GM23338 (cell line): ENCODE measurements around the gene HOXB3.

Source experiments
- CREB1 ChIP-seq: fragments of 250-450 bp; sonication (Bioruptor Pico); IDR thresholded peaks from 2 replicates; pipeline ENCODE4 v1.5.0; 2020; ENCODE audit warnings: low read depth, mild to moderate bottlenecking, moderate library complexity
- EZH2 ChIP-seq: fragments of 200-600 bp; sonication (generic); IDR thresholded peaks from one replicate; pipeline ENCODE4 v1.8.0; 2017; ENCODE audit warnings: antibody characterized with exemption, mild to moderate bottlenecking, low read depth; ENCODE audit not compliant: unreplicated experiment
- EZH2phosphoT487 ChIP-seq: fragments of 200-600 bp; sonication (generic); IDR thresholded peaks from one replicate; pipeline ENCODE4 v1.8.1; 2018; ENCODE audit warnings: antibody characterized with exemption; ENCODE audit not compliant: unreplicated experiment
- JUNB ChIP-seq: IDR thresholded peaks from one replicate; pipeline ENCODE4 v1.6.1; 2016; ENCODE audit warnings: antibody characterized with exemption; ENCODE audit not compliant: unreplicated experiment
- NANOG ChIP-seq: IDR thresholded peaks from 2 replicates; pipeline ENCODE4 v1.6.1; 2016; ENCODE audit warnings: antibody characterized with exemption, borderline replicate concordance
- POLR2AphosphoS5 ChIP-seq: IDR thresholded peaks from 2 replicates; pipeline ENCODE4 v1.6.1; 2016; ENCODE audit warnings: antibody characterized with exemption, low read depth
- STAT1 ChIP-seq: IDR thresholded peaks from one replicate; pipeline ENCODE4 v1.6.1; 2016; ENCODE audit warnings: antibody characterized with exemption; ENCODE audit not compliant: unreplicated experiment
- ZNF114 ChIP-seq: fragments of 250-450 bp; sonication (Bioruptor Pico); IDR thresholded peaks from 2 replicates; pipeline ENCODE4 v1.5.0; 2020; ENCODE audit warnings: mild to moderate bottlenecking, moderate library complexity
- TF ChIP-seq, protein P1 (sequence below): IDR thresholded peaks from one replicate; pipeline ENCODE4 v1.6.1; 2018; ENCODE audit warnings: antibody characterized with exemption; ENCODE audit not compliant: unreplicated experiment
- TF ChIP-seq, protein P2 (sequence below), 2 experiments: fragments of 200-600 bp in 1 of 2; sonication (generic) in 1 of 2; conservative IDR thresholded peaks; 2 replicates each; pipeline versions ENCODE4 v1.5.1 to v1.6.1; 2016 to 2017; ENCODE audit warnings: antibody characterized with exemption in 2 of 2, low read depth in 2 of 2, mild to moderate bottlenecking in 2 of 2, moderate library complexity in 1 of 2
- TF ChIP-seq, protein P3 (sequence below): IDR thresholded peaks from 2 replicates; pipeline ENCODE4 v1.6.1; 2016; ENCODE audit warnings: antibody characterized with exemption
- TF ChIP-seq, protein P4 (sequence below): fragments of 250-450 bp; sonication (Bioruptor Pico); IDR thresholded peaks from 2 replicates; pipeline ENCODE4 v1.5.0; 2020; ENCODE audit warnings: mild to moderate bottlenecking, moderate library complexity

DNA sequence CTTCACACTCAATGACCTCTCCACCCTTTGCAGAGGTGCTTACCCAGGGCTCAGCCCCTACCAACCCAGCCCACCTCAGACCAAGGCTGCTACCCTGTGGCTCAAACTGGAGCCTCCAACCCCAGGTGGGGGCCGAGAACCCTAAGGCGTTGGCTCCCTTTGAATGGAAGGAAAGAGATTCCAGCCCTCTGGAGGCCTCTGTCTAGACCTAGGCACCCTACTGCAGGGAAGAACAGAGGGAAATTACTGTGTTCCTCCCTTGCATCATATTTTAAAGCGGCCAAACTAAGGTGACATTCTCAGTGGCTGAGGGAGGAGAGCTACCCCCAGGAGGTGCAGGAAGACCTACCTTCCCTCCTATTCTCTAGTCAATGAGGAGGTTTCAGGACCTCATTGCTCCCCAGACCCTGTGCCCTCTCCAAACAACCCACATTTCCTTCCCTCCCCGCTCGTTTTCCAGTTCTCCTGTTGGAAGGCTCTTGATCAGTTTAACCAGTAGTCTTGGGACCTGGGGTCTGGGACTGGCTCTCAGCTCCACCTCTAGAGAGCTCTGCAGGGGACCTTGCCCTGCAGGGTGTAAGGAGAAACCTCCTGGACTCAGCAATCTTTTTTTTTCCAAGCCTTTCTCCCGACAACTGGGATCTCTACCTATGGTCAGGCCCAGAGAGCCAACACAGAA lies 30.6 kb upstream of the HOXB3 start:
- TF ChIP-seq, protein P1, sequence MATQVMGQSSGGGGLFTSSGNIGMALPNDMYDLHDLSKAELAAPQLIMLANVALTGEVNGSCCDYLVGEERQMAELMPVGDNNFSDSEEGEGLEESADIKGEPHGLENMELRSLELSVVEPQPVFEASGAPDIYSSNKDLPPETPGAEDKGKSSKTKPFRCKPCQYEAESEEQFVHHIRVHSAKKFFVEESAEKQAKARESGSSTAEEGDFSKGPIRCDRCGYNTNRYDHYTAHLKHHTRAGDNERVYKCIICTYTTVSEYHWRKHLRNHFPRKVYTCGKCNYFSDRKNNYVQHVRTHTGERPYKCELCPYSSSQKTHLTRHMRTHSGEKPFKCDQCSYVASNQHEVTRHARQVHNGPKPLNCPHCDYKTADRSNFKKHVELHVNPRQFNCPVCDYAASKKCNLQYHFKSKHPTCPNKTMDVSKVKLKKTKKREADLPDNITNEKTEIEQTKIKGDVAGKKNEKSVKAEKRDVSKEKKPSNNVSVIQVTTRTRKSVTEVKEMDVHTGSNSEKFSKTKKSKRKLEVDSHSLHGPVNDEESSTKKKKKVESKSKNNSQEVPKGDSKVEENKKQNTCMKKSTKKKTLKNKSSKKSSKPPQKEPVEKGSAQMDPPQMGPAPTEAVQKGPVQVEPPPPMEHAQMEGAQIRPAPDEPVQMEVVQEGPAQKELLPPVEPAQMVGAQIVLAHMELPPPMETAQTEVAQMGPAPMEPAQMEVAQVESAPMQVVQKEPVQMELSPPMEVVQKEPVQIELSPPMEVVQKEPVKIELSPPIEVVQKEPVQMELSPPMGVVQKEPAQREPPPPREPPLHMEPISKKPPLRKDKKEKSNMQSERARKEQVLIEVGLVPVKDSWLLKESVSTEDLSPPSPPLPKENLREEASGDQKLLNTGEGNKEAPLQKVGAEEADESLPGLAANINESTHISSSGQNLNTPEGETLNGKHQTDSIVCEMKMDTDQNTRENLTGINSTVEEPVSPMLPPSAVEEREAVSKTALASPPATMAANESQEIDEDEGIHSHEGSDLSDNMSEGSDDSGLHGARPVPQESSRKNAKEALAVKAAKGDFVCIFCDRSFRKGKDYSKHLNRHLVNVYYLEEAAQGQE = no peak
- TF ChIP-seq, protein P2, sequence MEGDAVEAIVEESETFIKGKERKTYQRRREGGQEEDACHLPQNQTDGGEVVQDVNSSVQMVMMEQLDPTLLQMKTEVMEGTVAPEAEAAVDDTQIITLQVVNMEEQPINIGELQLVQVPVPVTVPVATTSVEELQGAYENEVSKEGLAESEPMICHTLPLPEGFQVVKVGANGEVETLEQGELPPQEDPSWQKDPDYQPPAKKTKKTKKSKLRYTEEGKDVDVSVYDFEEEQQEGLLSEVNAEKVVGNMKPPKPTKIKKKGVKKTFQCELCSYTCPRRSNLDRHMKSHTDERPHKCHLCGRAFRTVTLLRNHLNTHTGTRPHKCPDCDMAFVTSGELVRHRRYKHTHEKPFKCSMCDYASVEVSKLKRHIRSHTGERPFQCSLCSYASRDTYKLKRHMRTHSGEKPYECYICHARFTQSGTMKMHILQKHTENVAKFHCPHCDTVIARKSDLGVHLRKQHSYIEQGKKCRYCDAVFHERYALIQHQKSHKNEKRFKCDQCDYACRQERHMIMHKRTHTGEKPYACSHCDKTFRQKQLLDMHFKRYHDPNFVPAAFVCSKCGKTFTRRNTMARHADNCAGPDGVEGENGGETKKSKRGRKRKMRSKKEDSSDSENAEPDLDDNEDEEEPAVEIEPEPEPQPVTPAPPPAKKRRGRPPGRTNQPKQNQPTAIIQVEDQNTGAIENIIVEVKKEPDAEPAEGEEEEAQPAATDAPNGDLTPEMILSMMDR (conservative IDR thresholded peaks at IDR 0.05; ENCODE audit: low read depth in 2 of 2) = no peak
- no peak for TF ChIP-seq POLR2AphosphoS5
- no peak for TF ChIP-seq EZH2phosphoT487
- TF ChIP-seq CREB1 (CRISPR knock-in tag) = no peak
- TF ChIP-seq EZH2 = no peak
- no peak for TF ChIP-seq STAT1
- TF ChIP-seq JUNB = no peak
- TF ChIP-seq NANOG = no peak
- TF ChIP-seq, protein P3, sequence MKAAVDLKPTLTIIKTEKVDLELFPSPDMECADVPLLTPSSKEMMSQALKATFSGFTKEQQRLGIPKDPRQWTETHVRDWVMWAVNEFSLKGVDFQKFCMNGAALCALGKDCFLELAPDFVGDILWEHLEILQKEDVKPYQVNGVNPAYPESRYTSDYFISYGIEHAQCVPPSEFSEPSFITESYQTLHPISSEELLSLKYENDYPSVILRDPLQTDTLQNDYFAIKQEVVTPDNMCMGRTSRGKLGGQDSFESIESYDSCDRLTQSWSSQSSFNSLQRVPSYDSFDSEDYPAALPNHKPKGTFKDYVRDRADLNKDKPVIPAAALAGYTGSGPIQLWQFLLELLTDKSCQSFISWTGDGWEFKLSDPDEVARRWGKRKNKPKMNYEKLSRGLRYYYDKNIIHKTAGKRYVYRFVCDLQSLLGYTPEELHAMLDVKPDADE = no peak
- no peak for TF ChIP-seq ZNF114 (CRISPR knock-in tag)
- TF ChIP-seq, protein P4, sequence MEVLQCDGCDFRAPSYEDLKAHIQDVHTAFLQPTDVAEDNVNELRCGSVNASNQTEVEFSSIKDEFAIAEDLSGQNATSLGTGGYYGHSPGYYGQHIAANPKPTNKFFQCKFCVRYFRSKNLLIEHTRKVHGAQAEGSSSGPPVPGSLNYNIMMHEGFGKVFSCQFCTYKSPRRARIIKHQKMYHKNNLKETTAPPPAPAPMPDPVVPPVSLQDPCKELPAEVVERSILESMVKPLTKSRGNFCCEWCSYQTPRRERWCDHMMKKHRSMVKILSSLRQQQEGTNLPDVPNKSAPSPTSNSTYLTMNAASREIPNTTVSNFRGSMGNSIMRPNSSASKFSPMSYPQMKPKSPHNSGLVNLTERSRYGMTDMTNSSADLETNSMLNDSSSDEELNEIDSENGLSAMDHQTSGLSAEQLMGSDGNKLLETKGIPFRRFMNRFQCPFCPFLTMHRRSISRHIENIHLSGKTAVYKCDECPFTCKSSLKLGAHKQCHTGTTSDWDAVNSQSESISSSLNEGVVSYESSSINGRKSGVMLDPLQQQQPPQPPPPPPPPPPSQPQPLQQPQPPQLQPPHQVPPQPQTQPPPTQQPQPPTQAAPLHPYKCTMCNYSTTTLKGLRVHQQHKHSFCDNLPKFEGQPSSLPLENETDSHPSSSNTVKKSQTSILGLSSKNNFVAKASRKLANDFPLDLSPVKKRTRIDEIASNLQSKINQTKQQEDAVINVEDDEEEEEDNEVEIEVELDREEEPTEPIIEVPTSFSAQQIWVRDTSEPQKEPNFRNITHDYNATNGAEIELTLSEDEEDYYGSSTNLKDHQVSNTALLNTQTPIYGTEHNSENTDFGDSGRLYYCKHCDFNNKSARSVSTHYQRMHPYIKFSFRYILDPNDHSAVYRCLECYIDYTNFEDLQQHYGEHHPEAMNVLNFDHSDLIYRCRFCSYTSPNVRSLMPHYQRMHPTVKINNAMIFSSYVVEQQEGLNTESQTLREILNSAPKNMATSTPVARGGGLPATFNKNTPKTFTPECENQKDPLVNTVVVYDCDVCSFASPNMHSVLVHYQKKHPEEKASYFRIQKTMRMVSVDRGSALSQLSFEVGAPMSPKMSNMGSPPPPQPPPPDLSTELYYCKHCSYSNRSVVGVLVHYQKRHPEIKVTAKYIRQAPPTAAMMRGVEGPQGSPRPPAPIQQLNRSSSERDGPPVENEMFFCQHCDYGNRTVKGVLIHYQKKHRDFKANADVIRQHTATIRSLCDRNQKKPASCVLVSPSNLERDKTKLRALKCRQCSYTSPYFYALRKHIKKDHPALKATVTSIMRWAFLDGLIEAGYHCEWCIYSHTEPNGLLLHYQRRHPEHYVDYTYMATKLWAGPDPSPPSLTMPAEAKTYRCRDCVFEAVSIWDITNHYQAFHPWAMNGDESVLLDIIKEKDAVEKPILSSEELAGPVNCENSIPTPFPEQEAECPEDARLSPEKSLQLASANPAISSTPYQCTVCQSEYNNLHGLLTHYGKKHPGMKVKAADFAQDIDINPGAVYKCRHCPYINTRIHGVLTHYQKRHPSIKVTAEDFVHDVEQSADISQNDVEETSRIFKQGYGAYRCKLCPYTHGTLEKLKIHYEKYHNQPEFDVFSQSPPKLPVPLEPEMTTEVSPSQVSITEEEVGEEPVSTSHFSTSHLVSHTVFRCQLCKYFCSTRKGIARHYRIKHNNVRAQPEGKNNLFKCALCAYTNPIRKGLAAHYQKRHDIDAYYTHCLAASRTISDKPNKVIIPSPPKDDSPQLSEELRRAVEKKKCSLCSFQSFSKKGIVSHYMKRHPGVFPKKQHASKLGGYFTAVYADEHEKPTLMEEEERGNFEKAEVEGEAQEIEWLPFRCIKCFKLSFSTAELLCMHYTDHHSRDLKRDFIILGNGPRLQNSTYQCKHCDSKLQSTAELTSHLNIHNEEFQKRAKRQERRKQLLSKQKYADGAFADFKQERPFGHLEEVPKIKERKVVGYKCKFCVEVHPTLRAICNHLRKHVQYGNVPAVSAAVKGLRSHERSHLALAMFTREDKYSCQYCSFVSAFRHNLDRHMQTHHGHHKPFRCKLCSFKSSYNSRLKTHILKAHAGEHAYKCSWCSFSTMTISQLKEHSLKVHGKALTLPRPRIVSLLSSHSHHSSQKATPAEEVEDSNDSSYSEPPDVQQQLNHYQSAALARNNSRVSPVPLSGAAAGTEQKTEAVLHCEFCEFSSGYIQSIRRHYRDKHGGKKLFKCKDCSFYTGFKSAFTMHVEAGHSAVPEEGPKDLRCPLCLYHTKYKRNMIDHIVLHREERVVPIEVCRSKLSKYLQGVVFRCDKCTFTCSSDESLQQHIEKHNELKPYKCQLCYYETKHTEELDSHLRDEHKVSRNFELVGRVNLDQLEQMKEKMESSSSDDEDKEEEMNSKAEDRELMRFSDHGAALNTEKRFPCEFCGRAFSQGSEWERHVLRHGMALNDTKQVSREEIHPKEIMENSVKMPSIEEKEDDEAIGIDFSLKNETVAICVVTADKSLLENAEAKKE (CRISPR knock-in tag) = no peak
